IMR-90 (cell line): Measurements from ENCODE around the gene CAB39.

Source experiments
- CHD1 ChIP-seq: IDR thresholded peaks from 2 replicates; pipeline ENCODE4 v1.6.1; 2012; ENCODE audit warnings: low read depth, low read length, improper control_type of control experiment
- FOS ChIP-seq: fragments of 150-350 bp; IDR thresholded peaks from 2 replicates; pipeline ENCODE4 v1.6.1; 2016; ENCODE audit warnings: low read depth, low read length
- MAFK ChIP-seq: IDR thresholded peaks from 2 replicates; pipeline ENCODE4 v1.6.1; 2012; ENCODE audit warnings: low read depth, low read length, improper control_type of control experiment
- MAZ ChIP-seq: IDR thresholded peaks from 2 replicates; pipeline ENCODE4 v1.6.1; 2012; ENCODE audit warnings: low read depth, mild to moderate bottlenecking, low read length, improper control_type of control experiment, moderate library complexity, borderline replicate concordance
- MXI1 ChIP-seq: IDR thresholded peaks from 2 replicates; pipeline ENCODE4 v1.6.1; 2012; ENCODE audit warnings: low read depth, mild to moderate bottlenecking, low read length, moderate library complexity, borderline replicate concordance
- POLR2A ChIP-seq: IDR thresholded peaks from 2 replicates; pipeline ENCODE4 v1.6.1; 2012; ENCODE audit warnings: mild to moderate bottlenecking, low read depth, low read length
- RCOR1 ChIP-seq: IDR thresholded peaks from 2 replicates; pipeline ENCODE4 v1.6.1; 2012; ENCODE audit warnings: mild to moderate bottlenecking, low read length, improper control_type of control experiment; ENCODE audit not compliant: insufficient replicate concordance
- RFX5 ChIP-seq: IDR thresholded peaks from 2 replicates; pipeline ENCODE4 v1.8.0; 2012; ENCODE audit warnings: low read depth, mild to moderate bottlenecking, low read length, moderate library complexity
- SMC3 ChIP-seq: fragments of 150-350 bp; IDR thresholded peaks from 2 replicates; pipeline ENCODE4 v1.6.1; 2016; ENCODE audit warnings: low read depth, mild to moderate bottlenecking, antibody characterized with exemption, low read length, moderate library complexity
- TF ChIP-seq, protein P1 (sequence below): conservative IDR thresholded peaks from 2 replicates; pipeline ENCODE4 v1.5.1; 2012; ENCODE audit warnings: mild to moderate bottlenecking, low read depth, low read length, improper control_type of control experiment

DNA sequence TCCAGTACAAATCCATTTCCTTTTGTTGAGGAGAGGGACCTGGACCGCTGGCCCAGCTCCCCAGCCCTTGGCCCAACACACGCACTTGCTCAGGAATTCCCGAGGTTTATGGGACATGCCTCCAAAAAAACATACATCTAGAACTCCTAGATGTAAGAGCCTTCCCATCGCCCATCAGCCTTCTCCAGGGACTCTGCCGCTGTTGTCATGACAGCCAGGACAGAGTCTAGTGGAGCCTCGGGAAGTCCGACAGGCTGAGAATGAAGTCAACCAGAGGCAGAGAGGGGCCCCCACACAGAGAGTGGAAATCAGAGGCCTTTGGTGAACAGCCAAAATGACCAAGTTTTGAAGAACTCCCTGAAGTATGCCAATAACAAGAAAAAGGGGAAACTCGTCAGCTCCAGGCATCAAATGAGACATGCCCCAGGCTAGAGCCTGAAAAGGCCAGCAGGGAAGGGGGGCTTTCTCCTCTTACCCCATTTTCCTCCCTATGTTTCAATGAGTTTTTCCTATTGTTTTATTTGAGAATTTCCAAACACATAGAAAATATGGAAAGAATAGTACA, 43.2 kb upstream of the CAB39 start:
- TF ChIP-seq FOS (no peak), MAZ (no peak), POLR2A (no peak), RFX5 (no peak), MXI1 (no peak), RCOR1 (no peak), MAFK (no peak), CHD1 (no peak), SMC3 (no peak)
- TF ChIP-seq, protein P1, sequence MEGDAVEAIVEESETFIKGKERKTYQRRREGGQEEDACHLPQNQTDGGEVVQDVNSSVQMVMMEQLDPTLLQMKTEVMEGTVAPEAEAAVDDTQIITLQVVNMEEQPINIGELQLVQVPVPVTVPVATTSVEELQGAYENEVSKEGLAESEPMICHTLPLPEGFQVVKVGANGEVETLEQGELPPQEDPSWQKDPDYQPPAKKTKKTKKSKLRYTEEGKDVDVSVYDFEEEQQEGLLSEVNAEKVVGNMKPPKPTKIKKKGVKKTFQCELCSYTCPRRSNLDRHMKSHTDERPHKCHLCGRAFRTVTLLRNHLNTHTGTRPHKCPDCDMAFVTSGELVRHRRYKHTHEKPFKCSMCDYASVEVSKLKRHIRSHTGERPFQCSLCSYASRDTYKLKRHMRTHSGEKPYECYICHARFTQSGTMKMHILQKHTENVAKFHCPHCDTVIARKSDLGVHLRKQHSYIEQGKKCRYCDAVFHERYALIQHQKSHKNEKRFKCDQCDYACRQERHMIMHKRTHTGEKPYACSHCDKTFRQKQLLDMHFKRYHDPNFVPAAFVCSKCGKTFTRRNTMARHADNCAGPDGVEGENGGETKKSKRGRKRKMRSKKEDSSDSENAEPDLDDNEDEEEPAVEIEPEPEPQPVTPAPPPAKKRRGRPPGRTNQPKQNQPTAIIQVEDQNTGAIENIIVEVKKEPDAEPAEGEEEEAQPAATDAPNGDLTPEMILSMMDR: no peak
